ENCODE results near the gene INAVA. TPM values are rescaled to one million over a fixed set of nuclear protein-coding genes. Genes with fewer than 3 reads are reported as not detected.

Gene INAVA
- total RNA-seq, 1 donor from 2014 or later: 42.2 TPM

GRCh38 chr1:200899015-200899386 is 4.3 kb downstream of the INAVA start:
- DNase-seq (ENCODE audit: extremely low spot score in 2 of 2): no peak
- H3K4me3 ChIP-seq: no peak overlapping the region
- TF ChIP-seq, protein P1, sequence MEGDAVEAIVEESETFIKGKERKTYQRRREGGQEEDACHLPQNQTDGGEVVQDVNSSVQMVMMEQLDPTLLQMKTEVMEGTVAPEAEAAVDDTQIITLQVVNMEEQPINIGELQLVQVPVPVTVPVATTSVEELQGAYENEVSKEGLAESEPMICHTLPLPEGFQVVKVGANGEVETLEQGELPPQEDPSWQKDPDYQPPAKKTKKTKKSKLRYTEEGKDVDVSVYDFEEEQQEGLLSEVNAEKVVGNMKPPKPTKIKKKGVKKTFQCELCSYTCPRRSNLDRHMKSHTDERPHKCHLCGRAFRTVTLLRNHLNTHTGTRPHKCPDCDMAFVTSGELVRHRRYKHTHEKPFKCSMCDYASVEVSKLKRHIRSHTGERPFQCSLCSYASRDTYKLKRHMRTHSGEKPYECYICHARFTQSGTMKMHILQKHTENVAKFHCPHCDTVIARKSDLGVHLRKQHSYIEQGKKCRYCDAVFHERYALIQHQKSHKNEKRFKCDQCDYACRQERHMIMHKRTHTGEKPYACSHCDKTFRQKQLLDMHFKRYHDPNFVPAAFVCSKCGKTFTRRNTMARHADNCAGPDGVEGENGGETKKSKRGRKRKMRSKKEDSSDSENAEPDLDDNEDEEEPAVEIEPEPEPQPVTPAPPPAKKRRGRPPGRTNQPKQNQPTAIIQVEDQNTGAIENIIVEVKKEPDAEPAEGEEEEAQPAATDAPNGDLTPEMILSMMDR (IDR thresholded peaks at IDR 0.05): no peak
- TF ChIP-seq POLR2AphosphoS5 (IDR thresholded peaks at IDR 0.05; ENCODE audit: insufficient read depth in 1 of 2, low read depth in 1 of 2) (no peak), POLR2A (IDR thresholded peaks at IDR 0.05) (no peak)
- intact Hi-C loops (cut with DNase I): no loop called here
- H3K4me1 ChIP-seq: peaks cover 13% of the 10 kb centered on the region
- H3K9me3 ChIP-seq: no peaks in the 10 kb centered on the region
- no peak overlapping the region for H3K27ac ChIP-seq
- no peaks in the 10 kb centered on the region for H3K36me3 ChIP-seq
- H3K27me3 ChIP-seq: no peaks in the 10 kb centered on the region

GRCh38 chr1:200899451-200899915 is 4.8 kb downstream of the INAVA start:
- peaks cover 12% of the 10 kb centered on the region for H3K4me1 ChIP-seq
- H3K36me3 ChIP-seq: no peaks in the 10 kb centered on the region
- TF ChIP-seq POLR2A (IDR thresholded peaks at IDR 0.05): no peak
- TF ChIP-seq POLR2AphosphoS5 (IDR thresholded peaks at IDR 0.05; ENCODE audit: insufficient read depth in 1 of 2, low read depth in 1 of 2): no peak
- TF ChIP-seq, protein P1 (IDR thresholded peaks at IDR 0.05): no peak
- intact Hi-C loops (cut with DNase I): no loop called here
- no peak overlapping the region for H3K4me3 ChIP-seq
- DNase-seq (ENCODE audit: extremely low spot score in 2 of 2): no peak
- H3K27me3 ChIP-seq: no peaks in the 10 kb centered on the region
- no peaks in the 10 kb centered on the region for H3K9me3 ChIP-seq
- no peak overlapping the region for H3K27ac ChIP-seq

- no peak for TF ChIP-seq POLR2A (IDR thresholded peaks at IDR 0.05)
- Histone ChIP-seq H3K4me3 (no peak overlapping the region), H3K27ac (no peak overlapping the region), H3K36me3 (no peaks in the 10 kb centered on the region), H3K4me1 (peaks cover 12% of the 10 kb centered on the region), H3K9me3 (no peaks in the 10 kb centered on the region), H3K27me3 (no peaks in the 10 kb centered on the region)
- intact Hi-C loops (cut with DNase I): no loop called here
- DNase-seq (ENCODE audit: extremely low spot score in 2 of 2): no peak
Observed at GRCh38 chr1:200899954-200900867, 5.5 kb downstream of the INAVA start.

GRCh38 chr1:200900877-200901276 is 6.2 kb downstream of the INAVA start:
- Histone ChIP-seq H3K4me3 (no peak overlapping the region), H3K27me3 (no peaks in the 10 kb centered on the region), H3K36me3 (no peaks in the 10 kb centered on the region), H3K27ac (no peak overlapping the region), H3K4me1 (peaks cover 12% of the 10 kb centered on the region), H3K9me3 (no peaks in the 10 kb centered on the region)
- TF ChIP-seq, protein P1 (IDR thresholded peaks at IDR 0.05): no peak
- TF ChIP-seq POLR2AphosphoS5 (IDR thresholded peaks at IDR 0.05; ENCODE audit: insufficient read depth in 1 of 2, low read depth in 1 of 2) (no peak), POLR2A (IDR thresholded peaks at IDR 0.05) (no peak)
- DNase-seq (ENCODE audit: extremely low spot score in 2 of 2): no peak
- intact Hi-C loops (cut with DNase I): no loop called here

DNA sequence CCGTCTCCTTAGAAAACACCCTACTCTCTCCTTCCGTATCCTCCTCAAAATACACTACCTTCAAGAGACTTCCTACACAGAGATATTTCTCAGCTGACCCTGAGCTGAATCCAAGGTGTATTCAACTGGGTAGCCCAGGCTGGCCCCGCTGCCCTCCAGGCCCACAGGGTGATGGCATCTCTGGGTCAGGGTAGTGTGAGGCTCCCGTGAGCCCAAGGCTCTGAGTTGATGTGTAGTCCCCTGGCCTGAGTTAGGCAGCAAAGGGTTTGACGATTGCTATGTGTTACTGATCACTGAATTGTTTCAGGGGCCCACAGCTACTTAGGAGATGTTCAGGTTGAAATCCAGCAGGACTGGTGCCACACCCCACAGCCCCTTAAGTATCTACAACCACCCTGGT is 6.7 kb downstream of the INAVA start:
- H3K4me1 ChIP-seq: peaks cover 12% of the 10 kb centered on the region
- no peak for TF ChIP-seq POLR2AphosphoS5 (IDR thresholded peaks at IDR 0.05; ENCODE audit: insufficient read depth in 1 of 2, low read depth in 1 of 2)
- no peak for TF ChIP-seq POLR2A (IDR thresholded peaks at IDR 0.05)
- no peak overlapping the region for H3K4me3 ChIP-seq
- H3K27ac ChIP-seq: no peak overlapping the region
- DNase-seq (ENCODE audit: extremely low spot score in 2 of 2): no peak
- H3K27me3 ChIP-seq: no peaks in the 10 kb centered on the region
- intact Hi-C loops (cut with DNase I): no loop called here
- no peaks in the 10 kb centered on the region for H3K9me3 ChIP-seq
- H3K36me3 ChIP-seq: no peaks in the 10 kb centered on the region
